Measurements from ENCODE around the gene MED15.
"Not testable (repeated sequence)": the region's sequence is repeated elsewhere in the genome, so short reads cannot be mapped to it uniquely, and the experiment has no call there.

Gene MED15

GRCh38 chr22:20484948-20485683 is 22.3 kb upstream of the MED15 start:
- DNase-seq (ENCODE audit: low read depth): no peak

DNA sequence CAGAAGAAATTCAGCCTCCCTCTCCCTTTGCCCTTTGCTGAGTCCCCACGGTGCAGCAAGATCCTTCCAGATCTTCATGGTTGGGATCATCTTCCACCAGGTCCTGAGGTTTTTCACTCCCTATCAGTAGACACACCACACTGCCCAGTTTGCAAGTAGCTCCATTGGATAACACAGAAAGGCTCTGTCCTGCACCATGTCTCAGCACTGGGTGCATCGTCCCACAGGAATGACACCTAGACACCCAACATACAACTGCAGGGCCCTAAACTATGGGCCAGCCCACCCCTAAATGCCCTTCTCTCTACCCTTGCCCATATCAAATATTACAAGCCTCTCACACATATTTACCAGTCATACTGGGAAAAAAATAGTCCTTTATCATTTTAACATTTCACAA is 21.2 kb upstream of the MED15 start:
- no peak for DNase-seq (ENCODE audit: low read depth)

DNA sequence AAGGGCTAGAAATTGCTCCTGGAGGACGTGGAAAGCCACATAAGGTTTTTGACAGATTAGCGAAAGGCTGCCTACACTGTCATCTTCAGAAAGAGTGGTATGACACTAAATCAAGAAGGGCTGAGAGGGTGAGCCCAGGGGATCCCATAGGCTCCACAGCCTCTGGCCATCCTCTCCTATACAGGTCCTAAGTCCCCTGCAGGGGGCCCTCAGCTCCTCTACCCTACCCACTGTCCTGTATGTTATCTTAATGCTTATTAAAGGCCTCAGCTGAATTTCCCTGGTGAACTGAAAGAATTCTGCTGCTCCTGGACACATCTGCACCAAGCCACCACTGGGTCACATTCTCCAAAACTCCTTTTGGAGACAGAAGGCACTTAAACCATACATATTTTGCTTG is 19.7 kb upstream of the MED15 start:
- no peak for DNase-seq (ENCODE audit: low read depth)

- DNase-seq (ENCODE audit: low read depth): no peak
Measured at GRCh38 chr22:20488946-20489345, 18.5 kb upstream of the MED15 start.

DNA sequence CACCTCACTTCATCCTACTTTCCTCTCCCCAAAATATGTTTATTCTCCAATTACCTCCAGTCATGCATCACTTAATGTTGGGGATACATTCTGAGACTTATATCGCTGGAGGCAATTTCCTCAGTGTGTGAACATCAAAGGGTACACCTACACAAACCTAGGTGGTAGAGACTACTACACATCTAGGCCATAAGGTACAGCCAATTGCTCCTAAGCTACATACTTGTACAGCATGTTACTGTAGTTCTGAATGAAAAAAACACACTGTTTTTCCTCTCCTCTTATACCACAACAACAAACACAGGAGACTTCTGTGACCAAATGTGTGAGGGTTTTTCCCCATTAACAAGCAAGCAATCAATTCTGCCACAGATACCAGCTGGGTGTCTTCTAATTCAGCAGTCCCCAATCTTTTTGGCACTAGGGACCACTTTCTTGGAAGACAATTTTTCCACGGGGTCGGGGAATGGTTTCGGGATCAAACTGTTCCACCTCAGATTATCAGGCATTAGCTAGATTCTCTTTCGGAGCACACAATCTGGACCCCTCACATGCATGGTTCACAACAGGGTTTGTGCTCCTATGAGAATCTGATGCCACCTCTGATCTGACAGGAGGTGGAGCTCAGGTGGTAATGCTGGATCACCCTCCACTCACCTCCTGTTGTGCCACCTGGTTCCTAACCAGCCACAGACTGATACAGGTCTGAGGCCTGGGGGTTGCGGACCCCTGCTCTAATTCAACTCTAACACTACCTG is 17.0 kb upstream of the MED15 start:
- no peak for DNase-seq (ENCODE audit: low read depth)

DNA sequence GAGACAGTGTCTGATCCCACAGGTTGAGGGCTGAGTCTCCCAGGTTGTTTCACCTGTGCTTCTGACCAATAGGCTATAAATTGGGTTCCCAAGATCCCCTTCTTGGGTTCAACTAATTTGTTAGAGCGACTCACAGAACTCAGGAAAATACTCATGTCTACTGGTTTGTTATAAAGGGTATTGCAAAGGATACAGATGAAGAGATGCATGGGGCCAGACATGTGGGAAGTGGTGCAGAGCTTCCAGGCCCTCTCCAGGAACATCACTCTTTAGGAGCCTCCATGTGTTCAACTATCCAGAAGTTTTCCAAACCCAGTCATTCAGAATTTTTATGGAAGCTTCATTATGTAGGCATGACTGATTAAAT is 16.5 kb upstream of the MED15 start:
- DNase-seq (ENCODE audit: low read depth): no peak

GRCh38 chr22:20491346-20491745 is 16.1 kb upstream of the MED15 start:
- DNase-seq (ENCODE audit: low read depth): no peak

- no peak for DNase-seq (ENCODE audit: low read depth)
Measured at GRCh38 chr22:20494978-20495860, 12.2 kb upstream of the MED15 start, which contains the start of gene KLHL22. TSS of gene KLHL22 (minus strand) at chr22:20495795. CDS start at chr22:20489211, 6,584 bp downstream.

DNA sequence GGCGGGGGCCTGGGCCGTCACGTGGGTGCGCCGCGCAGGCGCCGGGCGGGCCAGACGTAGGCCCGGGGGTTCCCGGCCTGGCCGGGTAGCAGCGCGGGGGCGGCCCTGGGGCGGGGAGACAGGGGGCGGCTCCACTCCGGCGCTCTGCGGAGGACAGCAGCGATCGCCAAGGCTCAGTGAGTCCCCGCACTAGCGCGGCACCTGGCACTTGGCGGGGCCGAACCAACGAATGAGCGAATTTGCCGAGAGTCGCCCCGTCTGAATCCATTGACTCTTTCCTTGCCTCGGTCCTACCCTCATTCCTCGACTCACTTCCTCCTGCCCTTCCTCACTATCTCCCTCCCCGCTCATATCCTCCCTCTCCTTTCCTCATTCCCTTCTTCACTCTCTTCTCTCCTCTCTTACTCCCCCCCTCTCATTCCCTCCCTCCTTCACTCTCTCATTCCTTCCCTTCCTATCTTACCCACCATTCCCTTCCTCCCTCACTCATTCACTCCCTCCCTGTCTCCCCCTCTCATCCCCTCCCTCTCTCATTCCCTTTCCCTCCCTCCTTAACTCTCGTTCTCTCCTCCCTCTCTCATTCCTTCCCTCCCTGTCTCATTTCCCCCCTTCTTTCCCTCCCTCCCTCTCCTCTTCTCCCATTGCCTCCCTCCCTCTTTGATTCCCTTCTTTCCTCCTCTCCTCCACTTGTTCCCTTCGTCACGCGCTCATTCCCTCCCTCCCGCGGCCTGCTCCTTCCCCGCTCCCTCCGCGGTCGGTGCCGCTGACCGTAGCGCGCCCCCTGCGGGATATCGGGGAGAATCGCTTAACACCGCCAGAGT is 11.3 kb upstream of the MED15 start:
- DNase-seq (ENCODE audit: low read depth): no peak

DNA sequence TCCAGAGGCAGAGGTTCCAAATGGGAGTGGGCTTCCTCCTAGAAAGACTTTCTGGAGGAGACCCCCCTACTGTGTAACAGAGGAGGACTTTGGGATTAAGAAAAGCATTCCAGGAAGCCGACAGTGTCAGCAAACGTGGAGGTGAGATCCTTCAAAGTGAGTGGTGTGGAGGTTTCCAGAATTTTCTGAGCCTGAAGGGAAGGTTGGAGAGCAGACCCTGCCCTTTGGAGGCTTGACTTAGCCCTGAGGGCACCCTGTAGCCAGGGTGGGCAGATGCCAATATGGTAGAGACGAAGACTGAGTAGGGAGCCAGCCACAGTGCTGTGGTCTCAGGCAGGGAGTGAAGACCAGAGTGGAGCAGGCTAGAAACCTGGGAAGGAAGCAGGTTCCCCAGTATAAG is 10.0 kb upstream of the MED15 start:
- no peak for DNase-seq (ENCODE audit: low read depth)

DNA sequence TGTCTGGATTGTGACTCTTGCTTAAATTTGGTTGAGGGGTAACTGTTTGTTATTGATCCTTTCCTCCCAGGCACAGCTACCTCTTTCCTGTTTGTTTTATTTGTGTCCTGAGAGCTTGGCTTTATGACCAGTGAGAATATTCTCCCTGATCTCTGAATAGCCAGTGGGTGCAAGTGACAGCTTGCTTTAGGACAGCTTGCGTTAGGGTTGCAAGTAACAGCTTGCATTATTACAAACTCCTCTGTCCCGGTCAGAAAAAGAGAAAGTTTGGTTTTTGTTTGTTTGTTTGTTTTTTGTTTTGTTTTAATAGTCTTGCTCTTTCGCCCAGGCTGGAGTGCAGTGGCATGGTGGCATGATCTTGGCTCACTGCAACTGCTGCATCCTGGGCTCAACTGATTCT is 8.5 kb upstream of the MED15 start:
- DNase-seq (ENCODE audit: low read depth): no peak

DNA sequence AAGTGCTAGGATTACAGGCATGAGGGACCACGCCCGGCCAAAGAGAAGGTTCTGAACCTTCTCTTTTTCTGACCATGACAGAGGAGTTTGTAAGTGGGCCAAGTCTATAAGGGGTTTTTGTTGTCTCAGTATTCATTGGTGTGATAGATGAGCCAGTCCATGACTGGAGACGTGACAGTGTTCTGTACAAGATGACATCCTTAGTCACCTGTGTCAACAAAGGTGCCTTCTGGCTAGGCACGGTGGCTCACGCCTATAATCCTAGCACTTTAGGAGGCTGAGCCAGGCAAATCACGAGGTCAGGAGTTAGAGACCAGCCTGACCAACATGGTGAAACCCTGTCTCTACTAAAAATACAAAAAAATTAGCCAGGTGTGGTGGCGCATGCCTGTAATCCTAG is 7.6 kb upstream of the MED15 start:
- DNase-seq (ENCODE audit: low read depth): no peak

DNA sequence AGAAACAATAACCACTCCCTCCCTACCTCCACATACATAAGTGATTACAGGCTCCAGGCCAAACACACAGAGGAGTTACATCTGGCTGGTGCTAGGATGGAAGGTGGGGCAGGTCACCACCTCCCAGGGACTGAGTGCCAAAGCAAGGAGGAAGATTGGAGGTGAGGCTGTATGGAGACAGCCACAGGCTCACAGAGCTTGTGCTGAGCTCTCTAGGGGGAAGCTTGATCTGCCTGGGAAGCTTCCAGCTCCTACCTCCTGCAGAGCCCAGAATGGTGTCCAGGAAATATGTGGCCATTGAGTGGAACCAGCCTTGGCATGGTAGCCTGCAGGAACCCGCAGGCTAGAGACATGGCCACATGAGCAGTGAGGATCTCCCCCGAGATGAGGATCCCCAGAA is 3.6 kb upstream of the MED15 start:
- DNase-seq (ENCODE audit: low read depth): no peak

- not testable (repeated sequence) for DNase-seq (ENCODE audit: low read depth)
Measured at GRCh38 chr22:20504293-20504922, 3.0 kb upstream of the MED15 start.

- no peak for DNase-seq (ENCODE audit: low read depth)
Measured at GRCh38 chr22:20506543-20507252, 712 bp upstream of the MED15 start.

DNA sequence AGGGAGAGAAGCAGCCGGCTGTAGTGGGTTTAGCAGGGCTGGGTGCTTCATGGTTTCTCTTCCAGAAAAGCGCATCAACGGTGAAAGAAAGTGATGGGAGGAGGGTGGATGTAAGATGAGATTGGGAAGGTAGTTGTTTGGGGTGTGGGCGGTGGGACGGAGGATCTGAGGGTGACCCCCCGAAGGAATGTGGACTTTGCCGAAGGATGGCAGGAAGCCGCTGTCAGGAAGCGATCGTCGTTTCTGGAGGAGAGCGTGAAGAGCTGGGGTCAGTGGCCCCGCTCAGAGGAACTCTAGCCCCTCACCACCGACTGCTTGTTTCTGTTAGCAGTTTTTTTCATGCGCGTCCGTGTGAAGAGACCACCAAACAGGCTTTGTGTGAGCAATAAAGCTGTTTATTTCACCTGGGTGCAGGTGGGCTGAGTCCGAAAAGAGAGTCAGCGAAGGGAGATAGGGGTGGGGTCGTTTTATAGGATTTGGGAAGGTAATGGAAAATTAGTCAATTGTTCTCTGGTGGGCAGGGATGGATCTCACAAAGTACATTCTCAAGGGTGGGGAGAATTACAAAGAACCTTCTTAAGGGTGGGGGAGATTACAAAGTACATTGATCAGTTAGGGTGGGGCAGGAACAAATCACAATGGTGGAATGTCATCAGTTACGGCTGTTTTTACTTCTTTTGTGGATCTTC is 801 bp downstream of the MED15 start:
- not testable (repeated sequence) for DNase-seq (ENCODE audit: low read depth)

GRCh38 chr22:20508815-20509271 is 1.4 kb downstream of the MED15 start:
- DNase-seq (ENCODE audit: low read depth): no peak

GRCh38 chr22:20509344-20510047 is 2.1 kb downstream of the MED15 start:
- peak; percentile 83 for DNase-seq (ENCODE audit: low read depth)

Measured in non-pigmented ciliary epithelial cell (primary cell).